GM23338 (cell line): Measurements from ENCODE around the gene ITPRIP. TPM values are rescaled to one million over a fixed set of nuclear protein-coding genes. Genes with fewer than 3 reads are reported as not detected.

Source experiments
- ATAC-seq: fragments of 200-7000 bp; cut with Tn5 transposase; 3 replicates; pipeline ENCODE4 v1.9.1; 2020
- DNase-seq: peaks from one replicate; pipeline ENCODE4 v3.0.0-alpha.2; 2015; ENCODE audit warnings: low spot score
- H2AFZ ChIP-seq: fragments of 200-600 bp; sonication (generic); 2 replicates; pipeline ENCODE4 v1.8.0; 2016; ENCODE audit warnings: antibody characterized with exemption, mild to moderate bottlenecking, moderate library complexity
- H3F3A ChIP-seq: fragments of 200-600 bp; sonication (generic); replicated peaks from 2 replicates; pipeline ENCODE4 v1.8.0; 2017; ENCODE audit warnings: antibody characterized with exemption, mixed run types, low read depth
- H3K27ac ChIP-seq: fragments of 200-600 bp; sonication (generic); 2 replicates; pipeline ENCODE4 v1.6.1; 2016; ENCODE audit warnings: low read depth
- H3K27me3 ChIP-seq: fragments of 200-600 bp; sonication (generic); 2 replicates; pipeline ENCODE4 v1.8.0; 2016; ENCODE audit warnings: mild to moderate bottlenecking, mixed run types, moderate library complexity; ENCODE audit not compliant: insufficient read depth
- H3K36me3 ChIP-seq: fragments of 200-600 bp; sonication (generic); 2 replicates; pipeline ENCODE4 v1.8.0; 2016; ENCODE audit warnings: mild to moderate bottlenecking; ENCODE audit not compliant: insufficient read depth
- H3K4me1 ChIP-seq: fragments of 200-600 bp; sonication (generic); 2 replicates; pipeline ENCODE4 v1.8.0; 2016; ENCODE audit warnings: mild to moderate bottlenecking, moderate library complexity; ENCODE audit not compliant: insufficient read depth
- H3K4me2 ChIP-seq: fragments of 200-600 bp; sonication (generic); 2 replicates; pipeline ENCODE4 v1.7.1; 2017; ENCODE audit warnings: mixed run types
- H3K4me3 ChIP-seq: fragments of 200-600 bp; sonication (generic); 2 replicates; pipeline ENCODE4 v1.6.1; 2016; ENCODE audit warnings: mixed run types
- H3K79me2 ChIP-seq: fragments of 200-600 bp; sonication (generic); replicated peaks from 2 replicates; pipeline ENCODE4 v1.8.0; 2017; ENCODE audit warnings: mild to moderate bottlenecking; ENCODE audit not compliant: insufficient read depth
- H3K9me2 ChIP-seq: fragments of 200-600 bp; sonication (generic); 2 replicates; pipeline ENCODE4 v1.8.0; 2017; ENCODE audit not compliant: insufficient read depth
- H4K20me1 ChIP-seq: fragments of 200-600 bp; sonication (generic); replicated peaks from 2 replicates; pipeline ENCODE4 v1.8.0; 2017; ENCODE audit warnings: mild to moderate bottlenecking; ENCODE audit not compliant: insufficient read depth
- H3K27ac Mint-ChIP-seq: 2 replicates; pipeline ENCODE4 v1.8.0; 2020; ENCODE audit warnings: inconsistent platforms, mild to moderate bottlenecking, moderate library complexity, mixed read lengths
- H3K27me3 Mint-ChIP-seq: 3 replicates; pipeline ENCODE4 v1.8.0; 2022; ENCODE audit warnings: low read depth, mild to moderate bottlenecking, moderate library complexity, mixed read lengths, inconsistent platforms; ENCODE audit not compliant: insufficient read depth, poor library complexity
- H3K36me3 Mint-ChIP-seq: 3 replicates; pipeline ENCODE4 v1.8.0; 2021; ENCODE audit warnings: low read depth, mild to moderate bottlenecking, inconsistent platforms, moderate library complexity, mixed read lengths
- H3K4me1 Mint-ChIP-seq: 3 replicates; pipeline ENCODE4 v1.8.0; 2020; ENCODE audit warnings: mild to moderate bottlenecking, inconsistent platforms, mixed read lengths
- H3K4me3 Mint-ChIP-seq: 3 replicates; pipeline ENCODE4 v1.8.0; 2021; ENCODE audit warnings: moderate library complexity, mild to moderate bottlenecking, inconsistent platforms, mixed read lengths
- H3K9me3 Mint-ChIP-seq: 3 replicates; pipeline ENCODE4 v1.8.0; 2020; ENCODE audit warnings: moderate library complexity, mild to moderate bottlenecking, inconsistent platforms, mixed read lengths
- CREB1 ChIP-seq: fragments of 250-450 bp; sonication (Bioruptor Pico); IDR thresholded peaks from 2 replicates; pipeline ENCODE4 v1.5.0; 2020; ENCODE audit warnings: low read depth, mild to moderate bottlenecking, moderate library complexity
- EZH2 ChIP-seq: fragments of 200-600 bp; sonication (generic); IDR thresholded peaks from one replicate; pipeline ENCODE4 v1.8.0; 2017; ENCODE audit warnings: antibody characterized with exemption, mild to moderate bottlenecking, low read depth; ENCODE audit not compliant: unreplicated experiment
- EZH2phosphoT487 ChIP-seq: fragments of 200-600 bp; sonication (generic); IDR thresholded peaks from one replicate; pipeline ENCODE4 v1.8.1; 2018; ENCODE audit warnings: antibody characterized with exemption; ENCODE audit not compliant: unreplicated experiment
- JUNB ChIP-seq: IDR thresholded peaks from one replicate; pipeline ENCODE4 v1.6.1; 2016; ENCODE audit warnings: antibody characterized with exemption; ENCODE audit not compliant: unreplicated experiment
- NANOG ChIP-seq: IDR thresholded peaks from 2 replicates; pipeline ENCODE4 v1.6.1; 2016; ENCODE audit warnings: antibody characterized with exemption, borderline replicate concordance
- POLR2AphosphoS5 ChIP-seq: IDR thresholded peaks from 2 replicates; pipeline ENCODE4 v1.6.1; 2016; ENCODE audit warnings: antibody characterized with exemption, low read depth
- STAT1 ChIP-seq: IDR thresholded peaks from one replicate; pipeline ENCODE4 v1.6.1; 2016; ENCODE audit warnings: antibody characterized with exemption; ENCODE audit not compliant: unreplicated experiment
- ZNF114 ChIP-seq: fragments of 250-450 bp; sonication (Bioruptor Pico); IDR thresholded peaks from 2 replicates; pipeline ENCODE4 v1.5.0; 2020; ENCODE audit warnings: mild to moderate bottlenecking, moderate library complexity
- ZNF331 ChIP-seq: fragments of 250-450 bp; sonication (Bioruptor Pico); IDR thresholded peaks from 2 replicates; pipeline ENCODE4 v1.5.0; 2020; ENCODE audit warnings: low read depth, mild to moderate bottlenecking, moderate library complexity
- polyA plus RNA-seq: library from polyadenylated mRNA; unstranded; fragments of >200 nt; fragmentation: Nextera tagmentation; extraction: Ambion mirVana; gene quantifications from 2 replicates; pipeline ENCODE4 v1.2.1, GENCODE V29; 2016
- total RNA-seq: library from RNA; depleted of rRNA; stranded (reverse); fragments of >200 nt; shearing (Covaris generic); gene quantifications from 2 replicates; pipeline ENCODE4 v1.2.3, GENCODE V29; 2014
- TF ChIP-seq, protein P1 (sequence below): IDR thresholded peaks from one replicate; pipeline ENCODE4 v1.6.1; 2018; ENCODE audit warnings: antibody characterized with exemption; ENCODE audit not compliant: unreplicated experiment
- TF ChIP-seq, protein P2 (sequence below): IDR thresholded peaks from 2 replicates; pipeline ENCODE4 v1.6.1; 2016; ENCODE audit warnings: antibody characterized with exemption
- TF ChIP-seq, protein P3 (sequence below): fragments of 250-450 bp; sonication (Bioruptor Pico); IDR thresholded peaks from 2 replicates; pipeline ENCODE4 v1.5.0; 2020; ENCODE audit warnings: mild to moderate bottlenecking, moderate library complexity
- TF ChIP-seq, protein P4 (sequence below), 2 experiments: fragments of 200-600 bp in 1 of 2; sonication (generic) in 1 of 2; conservative IDR thresholded peaks; 2 replicates each; pipeline versions ENCODE4 v1.5.1 to v1.6.1; 2016 to 2017; ENCODE audit warnings: antibody characterized with exemption in 2 of 2, low read depth in 2 of 2, mild to moderate bottlenecking in 2 of 2, moderate library complexity in 1 of 2

Gene ITPRIP
- total and polyA plus RNA-seq, 2 experiments from 2014 or later: 6.9 to 15.2 TPM

DNA sequence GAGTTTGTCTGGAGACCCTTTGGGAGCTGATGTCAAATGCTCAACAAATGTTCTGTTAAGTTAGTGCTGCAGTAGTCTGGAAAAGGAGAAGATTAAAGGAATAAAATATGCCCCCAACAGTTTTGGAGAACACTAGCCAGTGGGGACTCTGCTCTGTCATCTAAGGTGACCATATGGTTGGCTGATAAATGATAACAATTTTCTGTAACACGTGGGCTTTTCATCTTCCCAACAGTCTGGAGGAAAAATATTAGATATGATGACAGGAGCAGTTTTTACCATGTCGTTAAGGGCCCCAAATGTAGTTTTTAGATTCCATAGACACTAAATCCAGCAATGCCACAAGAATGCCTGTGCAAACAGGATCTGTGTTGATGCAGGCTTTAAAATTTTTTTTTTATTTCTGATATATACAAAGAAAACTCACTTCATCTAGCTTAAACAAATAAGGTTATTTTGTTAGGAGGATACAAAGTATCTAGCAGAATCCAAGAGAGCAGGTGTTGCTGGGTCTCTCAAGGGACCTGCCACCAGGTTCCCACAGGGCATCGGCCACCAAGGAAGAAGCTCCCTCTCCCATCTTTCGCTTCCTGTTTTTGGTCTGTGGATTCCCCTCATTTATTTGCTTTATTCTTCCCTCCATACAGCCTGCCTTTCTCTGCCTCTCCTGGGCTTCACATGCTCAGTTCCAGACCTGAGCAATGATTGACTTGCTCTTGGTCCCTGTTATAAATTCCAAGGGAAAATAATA is 9.2 kb upstream of the ITPRIP start:
- H3K36me3 Mint-ChIP-seq: no peaks in the 10 kb centered on the region
- H3K27me3 Mint-ChIP-seq: no peaks in the 10 kb centered on the region

More for the DNA sequence above, 9.2 kb upstream of the ITPRIP start:
- Mint-ChIP-seq H3K4me1 (peaks cover 12% of the 10 kb centered on the region; the same call in 2 of the 3 replicates), H3K4me3 (no peak overlapping the region), H3K27ac (no peak overlapping the region), H3K9me3 (no peaks in the 10 kb centered on the region)
- no peak for ATAC-seq
- Histone ChIP-seq H3K27ac (no peak overlapping the region), H4K20me1 (no peaks in the 10 kb centered on the region), H3K4me2 (no peak overlapping the region), H3K36me3 (no peaks in the 10 kb centered on the region), H3K4me3 (no peak overlapping the region), H3F3A (no peaks in the 10 kb centered on the region), H3K9me2 (no peaks in the 10 kb centered on the region), H3K79me2 (no peaks in the 10 kb centered on the region), H3K27me3 (no peaks in the 10 kb centered on the region), H2AFZ (no peak overlapping the region), H3K4me1 (peaks cover 14% of the 10 kb centered on the region)
- TF ChIP-seq NANOG (no peak), EZH2phosphoT487 (no peak), POLR2AphosphoS5 (no peak), EZH2 (no peak), ZNF331 (CRISPR knock-in tag) (no peak), ZNF114 (CRISPR knock-in tag) (no peak), JUNB (no peak), CREB1 (no peak), STAT1 (no peak)
- TF ChIP-seq, protein P1, sequence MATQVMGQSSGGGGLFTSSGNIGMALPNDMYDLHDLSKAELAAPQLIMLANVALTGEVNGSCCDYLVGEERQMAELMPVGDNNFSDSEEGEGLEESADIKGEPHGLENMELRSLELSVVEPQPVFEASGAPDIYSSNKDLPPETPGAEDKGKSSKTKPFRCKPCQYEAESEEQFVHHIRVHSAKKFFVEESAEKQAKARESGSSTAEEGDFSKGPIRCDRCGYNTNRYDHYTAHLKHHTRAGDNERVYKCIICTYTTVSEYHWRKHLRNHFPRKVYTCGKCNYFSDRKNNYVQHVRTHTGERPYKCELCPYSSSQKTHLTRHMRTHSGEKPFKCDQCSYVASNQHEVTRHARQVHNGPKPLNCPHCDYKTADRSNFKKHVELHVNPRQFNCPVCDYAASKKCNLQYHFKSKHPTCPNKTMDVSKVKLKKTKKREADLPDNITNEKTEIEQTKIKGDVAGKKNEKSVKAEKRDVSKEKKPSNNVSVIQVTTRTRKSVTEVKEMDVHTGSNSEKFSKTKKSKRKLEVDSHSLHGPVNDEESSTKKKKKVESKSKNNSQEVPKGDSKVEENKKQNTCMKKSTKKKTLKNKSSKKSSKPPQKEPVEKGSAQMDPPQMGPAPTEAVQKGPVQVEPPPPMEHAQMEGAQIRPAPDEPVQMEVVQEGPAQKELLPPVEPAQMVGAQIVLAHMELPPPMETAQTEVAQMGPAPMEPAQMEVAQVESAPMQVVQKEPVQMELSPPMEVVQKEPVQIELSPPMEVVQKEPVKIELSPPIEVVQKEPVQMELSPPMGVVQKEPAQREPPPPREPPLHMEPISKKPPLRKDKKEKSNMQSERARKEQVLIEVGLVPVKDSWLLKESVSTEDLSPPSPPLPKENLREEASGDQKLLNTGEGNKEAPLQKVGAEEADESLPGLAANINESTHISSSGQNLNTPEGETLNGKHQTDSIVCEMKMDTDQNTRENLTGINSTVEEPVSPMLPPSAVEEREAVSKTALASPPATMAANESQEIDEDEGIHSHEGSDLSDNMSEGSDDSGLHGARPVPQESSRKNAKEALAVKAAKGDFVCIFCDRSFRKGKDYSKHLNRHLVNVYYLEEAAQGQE: no peak
- TF ChIP-seq, protein P2, sequence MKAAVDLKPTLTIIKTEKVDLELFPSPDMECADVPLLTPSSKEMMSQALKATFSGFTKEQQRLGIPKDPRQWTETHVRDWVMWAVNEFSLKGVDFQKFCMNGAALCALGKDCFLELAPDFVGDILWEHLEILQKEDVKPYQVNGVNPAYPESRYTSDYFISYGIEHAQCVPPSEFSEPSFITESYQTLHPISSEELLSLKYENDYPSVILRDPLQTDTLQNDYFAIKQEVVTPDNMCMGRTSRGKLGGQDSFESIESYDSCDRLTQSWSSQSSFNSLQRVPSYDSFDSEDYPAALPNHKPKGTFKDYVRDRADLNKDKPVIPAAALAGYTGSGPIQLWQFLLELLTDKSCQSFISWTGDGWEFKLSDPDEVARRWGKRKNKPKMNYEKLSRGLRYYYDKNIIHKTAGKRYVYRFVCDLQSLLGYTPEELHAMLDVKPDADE: no peak
- TF ChIP-seq, protein P3, sequence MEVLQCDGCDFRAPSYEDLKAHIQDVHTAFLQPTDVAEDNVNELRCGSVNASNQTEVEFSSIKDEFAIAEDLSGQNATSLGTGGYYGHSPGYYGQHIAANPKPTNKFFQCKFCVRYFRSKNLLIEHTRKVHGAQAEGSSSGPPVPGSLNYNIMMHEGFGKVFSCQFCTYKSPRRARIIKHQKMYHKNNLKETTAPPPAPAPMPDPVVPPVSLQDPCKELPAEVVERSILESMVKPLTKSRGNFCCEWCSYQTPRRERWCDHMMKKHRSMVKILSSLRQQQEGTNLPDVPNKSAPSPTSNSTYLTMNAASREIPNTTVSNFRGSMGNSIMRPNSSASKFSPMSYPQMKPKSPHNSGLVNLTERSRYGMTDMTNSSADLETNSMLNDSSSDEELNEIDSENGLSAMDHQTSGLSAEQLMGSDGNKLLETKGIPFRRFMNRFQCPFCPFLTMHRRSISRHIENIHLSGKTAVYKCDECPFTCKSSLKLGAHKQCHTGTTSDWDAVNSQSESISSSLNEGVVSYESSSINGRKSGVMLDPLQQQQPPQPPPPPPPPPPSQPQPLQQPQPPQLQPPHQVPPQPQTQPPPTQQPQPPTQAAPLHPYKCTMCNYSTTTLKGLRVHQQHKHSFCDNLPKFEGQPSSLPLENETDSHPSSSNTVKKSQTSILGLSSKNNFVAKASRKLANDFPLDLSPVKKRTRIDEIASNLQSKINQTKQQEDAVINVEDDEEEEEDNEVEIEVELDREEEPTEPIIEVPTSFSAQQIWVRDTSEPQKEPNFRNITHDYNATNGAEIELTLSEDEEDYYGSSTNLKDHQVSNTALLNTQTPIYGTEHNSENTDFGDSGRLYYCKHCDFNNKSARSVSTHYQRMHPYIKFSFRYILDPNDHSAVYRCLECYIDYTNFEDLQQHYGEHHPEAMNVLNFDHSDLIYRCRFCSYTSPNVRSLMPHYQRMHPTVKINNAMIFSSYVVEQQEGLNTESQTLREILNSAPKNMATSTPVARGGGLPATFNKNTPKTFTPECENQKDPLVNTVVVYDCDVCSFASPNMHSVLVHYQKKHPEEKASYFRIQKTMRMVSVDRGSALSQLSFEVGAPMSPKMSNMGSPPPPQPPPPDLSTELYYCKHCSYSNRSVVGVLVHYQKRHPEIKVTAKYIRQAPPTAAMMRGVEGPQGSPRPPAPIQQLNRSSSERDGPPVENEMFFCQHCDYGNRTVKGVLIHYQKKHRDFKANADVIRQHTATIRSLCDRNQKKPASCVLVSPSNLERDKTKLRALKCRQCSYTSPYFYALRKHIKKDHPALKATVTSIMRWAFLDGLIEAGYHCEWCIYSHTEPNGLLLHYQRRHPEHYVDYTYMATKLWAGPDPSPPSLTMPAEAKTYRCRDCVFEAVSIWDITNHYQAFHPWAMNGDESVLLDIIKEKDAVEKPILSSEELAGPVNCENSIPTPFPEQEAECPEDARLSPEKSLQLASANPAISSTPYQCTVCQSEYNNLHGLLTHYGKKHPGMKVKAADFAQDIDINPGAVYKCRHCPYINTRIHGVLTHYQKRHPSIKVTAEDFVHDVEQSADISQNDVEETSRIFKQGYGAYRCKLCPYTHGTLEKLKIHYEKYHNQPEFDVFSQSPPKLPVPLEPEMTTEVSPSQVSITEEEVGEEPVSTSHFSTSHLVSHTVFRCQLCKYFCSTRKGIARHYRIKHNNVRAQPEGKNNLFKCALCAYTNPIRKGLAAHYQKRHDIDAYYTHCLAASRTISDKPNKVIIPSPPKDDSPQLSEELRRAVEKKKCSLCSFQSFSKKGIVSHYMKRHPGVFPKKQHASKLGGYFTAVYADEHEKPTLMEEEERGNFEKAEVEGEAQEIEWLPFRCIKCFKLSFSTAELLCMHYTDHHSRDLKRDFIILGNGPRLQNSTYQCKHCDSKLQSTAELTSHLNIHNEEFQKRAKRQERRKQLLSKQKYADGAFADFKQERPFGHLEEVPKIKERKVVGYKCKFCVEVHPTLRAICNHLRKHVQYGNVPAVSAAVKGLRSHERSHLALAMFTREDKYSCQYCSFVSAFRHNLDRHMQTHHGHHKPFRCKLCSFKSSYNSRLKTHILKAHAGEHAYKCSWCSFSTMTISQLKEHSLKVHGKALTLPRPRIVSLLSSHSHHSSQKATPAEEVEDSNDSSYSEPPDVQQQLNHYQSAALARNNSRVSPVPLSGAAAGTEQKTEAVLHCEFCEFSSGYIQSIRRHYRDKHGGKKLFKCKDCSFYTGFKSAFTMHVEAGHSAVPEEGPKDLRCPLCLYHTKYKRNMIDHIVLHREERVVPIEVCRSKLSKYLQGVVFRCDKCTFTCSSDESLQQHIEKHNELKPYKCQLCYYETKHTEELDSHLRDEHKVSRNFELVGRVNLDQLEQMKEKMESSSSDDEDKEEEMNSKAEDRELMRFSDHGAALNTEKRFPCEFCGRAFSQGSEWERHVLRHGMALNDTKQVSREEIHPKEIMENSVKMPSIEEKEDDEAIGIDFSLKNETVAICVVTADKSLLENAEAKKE: no peak
- TF ChIP-seq, protein P4, sequence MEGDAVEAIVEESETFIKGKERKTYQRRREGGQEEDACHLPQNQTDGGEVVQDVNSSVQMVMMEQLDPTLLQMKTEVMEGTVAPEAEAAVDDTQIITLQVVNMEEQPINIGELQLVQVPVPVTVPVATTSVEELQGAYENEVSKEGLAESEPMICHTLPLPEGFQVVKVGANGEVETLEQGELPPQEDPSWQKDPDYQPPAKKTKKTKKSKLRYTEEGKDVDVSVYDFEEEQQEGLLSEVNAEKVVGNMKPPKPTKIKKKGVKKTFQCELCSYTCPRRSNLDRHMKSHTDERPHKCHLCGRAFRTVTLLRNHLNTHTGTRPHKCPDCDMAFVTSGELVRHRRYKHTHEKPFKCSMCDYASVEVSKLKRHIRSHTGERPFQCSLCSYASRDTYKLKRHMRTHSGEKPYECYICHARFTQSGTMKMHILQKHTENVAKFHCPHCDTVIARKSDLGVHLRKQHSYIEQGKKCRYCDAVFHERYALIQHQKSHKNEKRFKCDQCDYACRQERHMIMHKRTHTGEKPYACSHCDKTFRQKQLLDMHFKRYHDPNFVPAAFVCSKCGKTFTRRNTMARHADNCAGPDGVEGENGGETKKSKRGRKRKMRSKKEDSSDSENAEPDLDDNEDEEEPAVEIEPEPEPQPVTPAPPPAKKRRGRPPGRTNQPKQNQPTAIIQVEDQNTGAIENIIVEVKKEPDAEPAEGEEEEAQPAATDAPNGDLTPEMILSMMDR (conservative IDR thresholded peaks at IDR 0.05; ENCODE audit: low read depth in 2 of 2): no peak
- no peak for DNase-seq
